GM19438 (cell line): ENCODE measurements around the gene CACNA1I.

Source experiments
- ATAC-seq: cut with Tn5 transposase; IDR thresholded peaks from one replicate; pipeline ENCODE4 v1.9.1; 2021; ENCODE audit warnings: low read depth; ENCODE audit not compliant: unreplicated experiment

CACNA1I gene

GRCh38 chr22:39567135-39567946 is 3.2 kb upstream of the CACNA1I start:
- ATAC-seq, result no peak

- ATAC-seq, result no peak
Observed at GRCh38 chr22:39568278-39568981, 2.1 kb upstream of the CACNA1I start.

- ATAC-seq, result no peak
Observed at GRCh38 chr22:39569066-39569465, 1.5 kb upstream of the CACNA1I start.

GRCh38 chr22:39570226-39570625 is 327 bp upstream of the CACNA1I start:
- no peak for ATAC-seq

GRCh38 chr22:39571538-39571937 is 985 bp downstream of the CACNA1I start:
- ATAC-seq, result no peak

GRCh38 chr22:39574779-39575551 is 4.4 kb downstream of the CACNA1I start:
- no peak for ATAC-seq

GRCh38 chr22:39575552-39575825 is 4.9 kb downstream of the CACNA1I start:
- no peak for ATAC-seq

- ATAC-seq, result no peak
Observed at GRCh38 chr22:39576027-39576426, 5.5 kb downstream of the CACNA1I start.

- no peak for ATAC-seq
Observed at GRCh38 chr22:39577366-39577765, 6.8 kb downstream of the CACNA1I start.

GRCh38 chr22:39577900-39578299 is 7.3 kb downstream of the CACNA1I start:
- no peak for ATAC-seq

- no peak for ATAC-seq
Observed at GRCh38 chr22:39580006-39580441, 9.5 kb downstream of the CACNA1I start.

GRCh38 chr22:39580795-39581194 is 10.2 kb downstream of the CACNA1I start:
- no peak for ATAC-seq

GRCh38 chr22:39581303-39581702 is 10.8 kb downstream of the CACNA1I start:
- ATAC-seq, result no peak

- ATAC-seq, result no peak
Observed at GRCh38 chr22:39583066-39583667, 12.6 kb downstream of the CACNA1I start.

GRCh38 chr22:39589875-39590274 is 19.3 kb downstream of the CACNA1I start:
- no peak for ATAC-seq

- no peak for ATAC-seq
Observed at GRCh38 chr22:39592081-39593065, 21.8 kb downstream of the CACNA1I start.

GRCh38 chr22:39593066-39593930 is 22.7 kb downstream of the CACNA1I start:
- no peak for ATAC-seq

- ATAC-seq, result no peak
Observed at GRCh38 chr22:39593931-39594285, 23.4 kb downstream of the CACNA1I start.

GRCh38 chr22:39594411-39594810 is 23.9 kb downstream of the CACNA1I start:
- no peak for ATAC-seq
